ENCODE data around the gene ERGIC1. TPM values are rescaled to one million over a fixed set of nuclear protein-coding genes. Genes with fewer than 3 reads are reported as not detected.

ERGIC1 gene
- total and polyA plus RNA-seq, 2 of the 8 experiments (the other 6 are each of a cell fraction or from before 2014, with no cell fraction given), result 95.3 to 106 TPM

GRCh38 chr5:172878933-172879752 is 45.1 kb downstream of the ERGIC1 start:
- Histone ChIP-seq H3K27ac (ENCODE audit: low read depth, low read length) (no peak overlapping the region), H2BK5ac (ENCODE audit: low read depth, low read length) (no peak overlapping the region), H3K4ac (replicated peaks; ENCODE audit: insufficient read length, low read depth, low read length) (no peak overlapping the region), H2BK120ac (replicated peaks; ENCODE audit: low read depth, low read length) (no peak overlapping the region), H3K4me3 (ENCODE audit: extremely low read depth in 1 of 4, insufficient read depth in 2 of 4, low read depth in 3 of 4, low read length in 4 of 4) (no peak overlapping the region), H4K8ac (ENCODE audit: extremely low read depth, insufficient read depth, low read length) (no peak overlapping the region), H3K14ac (ENCODE audit: insufficient read length) (no peak overlapping the region), H4K5ac (ENCODE audit: insufficient read length, low read depth, low read length) (no peak overlapping the region), H3K79me1 (ENCODE audit: low read depth, low read length) (peaks cover 9% of the 10 kb centered on the region), H4K91ac (replicated peaks; ENCODE audit: insufficient read length, low read length) (no peak overlapping the region), H3K36me3 (ENCODE audit: control insufficient read depth in 2 of 4, insufficient read depth in 4 of 4, low read length in 3 of 4) (no peaks in the 10 kb centered on the region; a peak in 1 of 8 replicates), H3K56ac (replicated peaks; ENCODE audit: insufficient read length, low read depth, low read length) (no peak overlapping the region), H3K4me1 (replicated peaks in 1 of 4; ENCODE audit: control insufficient read depth in 3 of 4, insufficient read depth in 4 of 4, low read length in 3 of 4) (no peaks in the 10 kb centered on the region), H3K23ac (ENCODE audit: insufficient read length) (no peak overlapping the region), H2AFZ (ENCODE audit: low read length) (no peak overlapping the region), H2BK20ac (ENCODE audit: low read length) (no peak overlapping the region), H2BK12ac (ENCODE audit: low read depth, low read length) (no peak overlapping the region), H3K9ac (replicated peaks in 1 of 4; ENCODE audit: extremely low read depth in 1 of 4, low read depth in 3 of 4, low read length in 3 of 4) (no peak overlapping the region), H3K9me3 (ENCODE audit: insufficient read depth in 2 of 2, low read depth in 1 of 2, low read length in 1 of 2) (no peaks in the 10 kb centered on the region; a peak in 1 of 4 replicates), H2AK5ac (ENCODE audit: low read depth, low read length) (no peak overlapping the region), H4K20me1 (replicated peaks in 1 of 2; ENCODE audit: control insufficient read depth in 1 of 2, insufficient read depth in 2 of 2, low read length in 2 of 2) (peaks cover 7 to 28% of the 10 kb centered on the region in 2 experiments), H3K4me2 (ENCODE audit: insufficient read depth in 1 of 2, low read depth in 2 of 2, low read length in 2 of 2) (no peak overlapping the region), H3K23me2 (ENCODE audit: low read depth, low read length) (no peaks in the 10 kb centered on the region), H3K18ac (ENCODE audit: extremely low read depth, low read length) (no peak overlapping the region), H3K79me2 (ENCODE audit: control insufficient read depth in 1 of 2, insufficient read depth in 2 of 2, low read length in 2 of 2) (peaks cover 0 to 47% of the 10 kb centered on the region in 2 experiments; a peak in 3 of 4 replicates), H3K27me3 (replicated peaks in 1 of 4; ENCODE audit: control insufficient read depth in 3 of 4, extremely low read depth in 1 of 4, insufficient read depth in 3 of 4, low read length in 3 of 4) (no peaks in the 10 kb centered on the region), H2BK15ac (ENCODE audit: low read length) (no peak overlapping the region)
- POLR2A ChIA-PET (ENCODE audit: partially characterized antibody), result interaction anchor here (1.4 kb wide), 1 partner anchor 44 kb away, joined by 3 read pairs; no protein-coding TSS in a partner anchor
- CTCF ChIA-PET (ENCODE audit: partially characterized antibody), result interaction anchor here (0.8 to 1.1 kb wide), 2 partner anchors 60 to 170 kb away, joined by 3 to 4 read pairs; no protein-coding TSS in a partner anchor
- 92% methylated on average over 20 of the region's 20 CpGs; no CpG with 5 or more reads in 1 of the 2 experiments for WGBS, 2 experiments (ENCODE audit: extremely low coverage in 1 of 2, insufficient coverage in 1 of 2, insufficient read length in 1 of 2, insufficient replicate concordance in 2 of 2, low coverage in 1 of 2, low lambda C conversion rate in 2 of 2, missing lambda C conversion rate in 1 of 2)
- DNase-seq (ENCODE audit: low read depth in 1 of 2, low spot score in 2 of 2), result no peak
- FAIRE-seq, result no peak
- no peak for TF ChIP-seq EGR1 (IDR thresholded peaks at IDR 0.05; ENCODE audit: borderline replicate concordance, low read depth, low read length)
- TF ChIP-seq, protein P1, sequence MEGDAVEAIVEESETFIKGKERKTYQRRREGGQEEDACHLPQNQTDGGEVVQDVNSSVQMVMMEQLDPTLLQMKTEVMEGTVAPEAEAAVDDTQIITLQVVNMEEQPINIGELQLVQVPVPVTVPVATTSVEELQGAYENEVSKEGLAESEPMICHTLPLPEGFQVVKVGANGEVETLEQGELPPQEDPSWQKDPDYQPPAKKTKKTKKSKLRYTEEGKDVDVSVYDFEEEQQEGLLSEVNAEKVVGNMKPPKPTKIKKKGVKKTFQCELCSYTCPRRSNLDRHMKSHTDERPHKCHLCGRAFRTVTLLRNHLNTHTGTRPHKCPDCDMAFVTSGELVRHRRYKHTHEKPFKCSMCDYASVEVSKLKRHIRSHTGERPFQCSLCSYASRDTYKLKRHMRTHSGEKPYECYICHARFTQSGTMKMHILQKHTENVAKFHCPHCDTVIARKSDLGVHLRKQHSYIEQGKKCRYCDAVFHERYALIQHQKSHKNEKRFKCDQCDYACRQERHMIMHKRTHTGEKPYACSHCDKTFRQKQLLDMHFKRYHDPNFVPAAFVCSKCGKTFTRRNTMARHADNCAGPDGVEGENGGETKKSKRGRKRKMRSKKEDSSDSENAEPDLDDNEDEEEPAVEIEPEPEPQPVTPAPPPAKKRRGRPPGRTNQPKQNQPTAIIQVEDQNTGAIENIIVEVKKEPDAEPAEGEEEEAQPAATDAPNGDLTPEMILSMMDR (IDR thresholded peaks at IDR 0.05; ENCODE audit: control extremely low read depth in 1 of 3, insufficient read depth in 1 of 3, low read depth in 1 of 3, low read length in 3 of 3), result no peak
- TF ChIP-seq BCL11A (IDR thresholded peaks at IDR 0.05; ENCODE audit: low read depth in 2 of 2, low read length in 2 of 2), result no peak
- TF ChIP-seq SIN3A (conservative IDR thresholded peaks at IDR 0.05 in 1 of 2, IDR thresholded peaks at IDR 0.05 in 1 of 2; ENCODE audit: low read depth in 1 of 2, low read length in 2 of 2), result no peak
- no peak for TF ChIP-seq RFX5 (IDR thresholded peaks at IDR 0.05; ENCODE audit: borderline replicate concordance, low read depth, low read length)
- no peak for TF ChIP-seq EP300 (IDR thresholded peaks at IDR 0.05; ENCODE audit: borderline replicate concordance in 1 of 2, low read depth in 2 of 2, low read length in 2 of 2)
- TF ChIP-seq CBX5 (IDR thresholded peaks at IDR 0.05; ENCODE audit: low read depth, low read length), result no peak
- TF ChIP-seq RXRA (IDR thresholded peaks at IDR 0.05; ENCODE audit: insufficient read depth, low read depth, low read length), result no peak
- TF ChIP-seq KDM5A (IDR thresholded peaks at IDR 0.05; ENCODE audit: low read length), result no peak
